ENCODE data around the gene LRR1. TPM values are rescaled to one million over a fixed set of nuclear protein-coding genes. Genes with fewer than 3 reads are reported as not detected.
A peak's percentile ranks its signal among the peaks of the same experiment; 100 is the strongest.

LRR1 gene
- 10.6 and 33.4 TPM in 2 replicates for total RNA-seq (ENCODE audit: low replicate concordance)

GRCh38 chr14:49598485-49599300, at the start of gene LRR1:
TSS of gene LRR1 (plus strand) at chr14:49598940. CDS start at chr14:49599021, 81 bp downstream.
- no peak for TF ChIP-seq CTCF (IDR thresholded peaks at IDR 0.05; ENCODE audit: insufficient read depth, low read length)
- DNase-seq (ENCODE audit: low read depth), result peak; percentile 76
- peak within 1 kb of the TSS; percentile 99 for H3K4me3 ChIP-seq (ENCODE audit: low read depth, low read length)

- no peak overlapping the region for H3K4me3 ChIP-seq (ENCODE audit: low read depth, low read length)
- no peak for TF ChIP-seq CTCF (IDR thresholded peaks at IDR 0.05; ENCODE audit: insufficient read depth, low read length)
- no peak for DNase-seq (ENCODE audit: low read depth)
Measured at GRCh38 chr14:49549446-49549845, 49.3 kb upstream of the LRR1 start.

- no peak for TF ChIP-seq CTCF (IDR thresholded peaks at IDR 0.05; ENCODE audit: insufficient read depth, low read length)
- peak; percentile 24 for DNase-seq (ENCODE audit: low read depth)
- no peak overlapping the region for H3K4me3 ChIP-seq (ENCODE audit: low read depth, low read length)
Measured at GRCh38 chr14:49549881-49550280, 48.9 kb upstream of the LRR1 start.

- peak; percentile 52 for DNase-seq (ENCODE audit: low read depth)
- TF ChIP-seq CTCF (IDR thresholded peaks at IDR 0.05; ENCODE audit: insufficient read depth, low read length), result peak; percentile 60
- H3K4me3 ChIP-seq (ENCODE audit: low read depth, low read length), result no peak overlapping the region
Measured at GRCh38 chr14:49550286-49551184, 48.2 kb upstream of the LRR1 start.

GRCh38 chr14:49551569-49551968, 47.2 kb upstream of the LRR1 start:
- DNase-seq (ENCODE audit: low read depth), result no peak
- no peak for TF ChIP-seq CTCF (IDR thresholded peaks at IDR 0.05; ENCODE audit: insufficient read depth, low read length)
- no peak overlapping the region for H3K4me3 ChIP-seq (ENCODE audit: low read depth, low read length)

- no peak overlapping the region for H3K4me3 ChIP-seq (ENCODE audit: low read depth, low read length)
- TF ChIP-seq CTCF (IDR thresholded peaks at IDR 0.05; ENCODE audit: insufficient read depth, low read length), result no peak
- DNase-seq (ENCODE audit: low read depth), result no peak
Measured at GRCh38 chr14:49553106-49553505, 45.6 kb upstream of the LRR1 start.
